Breast epithelium (tissue), 3 donors: Measurements from ENCODE around the gene ATP12A.

Source experiments
- POLR2AphosphoS5 ChIP-seq, 3 donors: sonication (generic); formaldehyde crosslinking; IDR thresholded peaks; one replicate each; pipeline ENCODE4 v1.6.1; 2017; ENCODE audit warnings: antibody characterized with exemption in 3 of 3
- TF ChIP-seq, protein P1 (sequence below), 3 donors: fragments of 450-650 bp; IDR thresholded peaks; one replicate each; pipeline ENCODE4 v1.5.1; 2016 to 2017; ENCODE audit warnings: antibody characterized with exemption in 3 of 3, mild to moderate bottlenecking in 3 of 3, moderate library complexity in 3 of 3

DNA sequence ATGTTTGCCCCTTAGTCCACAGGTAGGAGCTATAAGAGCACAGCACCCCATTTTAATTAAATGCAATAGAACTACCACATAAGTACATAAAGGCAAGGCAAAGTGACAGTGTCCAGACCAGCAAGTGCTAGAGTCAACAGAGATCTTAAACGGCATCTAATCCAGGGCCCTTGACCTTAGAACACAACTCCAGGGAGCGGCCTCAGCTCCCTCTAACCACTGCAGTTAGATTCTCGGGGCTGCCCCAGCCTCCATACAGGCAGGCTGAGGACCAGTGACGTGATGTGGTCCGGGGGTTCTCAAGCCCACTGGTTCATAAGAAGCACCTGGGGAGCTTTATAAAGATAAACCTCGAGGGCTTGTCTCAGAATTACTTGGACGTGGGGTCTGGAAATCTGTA is 10.0 kb upstream of the ATP12A start:
- TF ChIP-seq, protein P1, sequence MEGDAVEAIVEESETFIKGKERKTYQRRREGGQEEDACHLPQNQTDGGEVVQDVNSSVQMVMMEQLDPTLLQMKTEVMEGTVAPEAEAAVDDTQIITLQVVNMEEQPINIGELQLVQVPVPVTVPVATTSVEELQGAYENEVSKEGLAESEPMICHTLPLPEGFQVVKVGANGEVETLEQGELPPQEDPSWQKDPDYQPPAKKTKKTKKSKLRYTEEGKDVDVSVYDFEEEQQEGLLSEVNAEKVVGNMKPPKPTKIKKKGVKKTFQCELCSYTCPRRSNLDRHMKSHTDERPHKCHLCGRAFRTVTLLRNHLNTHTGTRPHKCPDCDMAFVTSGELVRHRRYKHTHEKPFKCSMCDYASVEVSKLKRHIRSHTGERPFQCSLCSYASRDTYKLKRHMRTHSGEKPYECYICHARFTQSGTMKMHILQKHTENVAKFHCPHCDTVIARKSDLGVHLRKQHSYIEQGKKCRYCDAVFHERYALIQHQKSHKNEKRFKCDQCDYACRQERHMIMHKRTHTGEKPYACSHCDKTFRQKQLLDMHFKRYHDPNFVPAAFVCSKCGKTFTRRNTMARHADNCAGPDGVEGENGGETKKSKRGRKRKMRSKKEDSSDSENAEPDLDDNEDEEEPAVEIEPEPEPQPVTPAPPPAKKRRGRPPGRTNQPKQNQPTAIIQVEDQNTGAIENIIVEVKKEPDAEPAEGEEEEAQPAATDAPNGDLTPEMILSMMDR (IDR thresholded peaks at IDR 0.05) = no peak
- no peak for TF ChIP-seq POLR2AphosphoS5 (IDR thresholded peaks at IDR 0.05)
